DOHH2 (cell line): ENCODE results near the gene GUK1.
A peak's percentile ranks its signal among the peaks of the same experiment; 100 is the strongest.

Source experiments
- H3F3A ChIP-seq: fragments of 200-600 bp; sonication (generic), shearing (Covaris generic); 2 replicates; pipeline ENCODE4 v1.6.0; 2016; ENCODE audit warnings: antibody characterized with exemption, mild to moderate bottlenecking; ENCODE audit not compliant: control insufficient read depth, insufficient read depth
- H3K27ac ChIP-seq: fragments of 200-600 bp; sonication (generic); 2 replicates; pipeline ENCODE4 v1.5.1; 2014; ENCODE audit warnings: low read depth, mild to moderate bottlenecking, low read length, moderate library complexity
- H3K27me3 ChIP-seq: fragments of 200-600 bp; sonication (generic); 2 replicates; pipeline ENCODE4 v1.6.1; 2014; ENCODE audit warnings: mild to moderate bottlenecking, low read length, mixed read lengths; ENCODE audit not compliant: control insufficient read depth
- H3K36me3 ChIP-seq: fragments of 200-600 bp; sonication (generic); 2 replicates; pipeline ENCODE4 v1.6.1; 2014; ENCODE audit warnings: mild to moderate bottlenecking, low read length, moderate library complexity, mixed read lengths; ENCODE audit not compliant: control insufficient read depth
- H3K4me1 ChIP-seq: fragments of 200-600 bp; sonication (generic); 2 replicates; pipeline ENCODE4 v1.6.1; 2014; ENCODE audit warnings: mild to moderate bottlenecking, low read length, mixed read lengths; ENCODE audit not compliant: control insufficient read depth
- H3K4me2 ChIP-seq: fragments of 200-600 bp; sonication (generic); 2 replicates; pipeline ENCODE4 v1.6.0; 2014; ENCODE audit warnings: mild to moderate bottlenecking, low read length, moderate library complexity
- H3K4me3 ChIP-seq: fragments of 200-600 bp; sonication (generic); 2 replicates; pipeline ENCODE4 v1.5.1; 2014; ENCODE audit warnings: mild to moderate bottlenecking, low read length, mixed read lengths
- H3K79me2 ChIP-seq: fragments of 200-600 bp; sonication (generic); 2 replicates; pipeline ENCODE4 v1.6.1; 2014; ENCODE audit warnings: mild to moderate bottlenecking, low read length, mixed read lengths; ENCODE audit not compliant: control insufficient read depth
- H3K9me2 ChIP-seq: fragments of 200-600 bp; sonication (generic); replicated peaks from 2 replicates; pipeline ENCODE4 v1.6.1; 2014; ENCODE audit warnings: mild to moderate bottlenecking, low read length, mixed read lengths; ENCODE audit not compliant: control insufficient read depth
- H3K9me3 ChIP-seq: fragments of 200-600 bp; sonication (generic); 2 replicates; pipeline ENCODE4 v1.6.1; 2014; ENCODE audit warnings: antibody characterized with exemption, low read length, mixed read lengths; ENCODE audit not compliant: control insufficient read depth, insufficient read depth
- H4K20me1 ChIP-seq: fragments of 200-600 bp; sonication (generic); 2 replicates; pipeline ENCODE4 v1.6.0; 2014; ENCODE audit warnings: low read depth, mild to moderate bottlenecking, antibody characterized with exemption, low read length, moderate library complexity; ENCODE audit not compliant: control insufficient read depth, insufficient read depth
- CTCF ChIP-seq: fragments of 200-600 bp; sonication (generic); IDR thresholded peaks from one replicate; pipeline ENCODE4 v1.5.1; 2014; ENCODE audit warnings: antibody characterized with exemption, mild to moderate bottlenecking, low read depth, low read length; ENCODE audit not compliant: poor library complexity, severe bottlenecking
- EZH2phosphoT487 ChIP-seq: fragments of 200-600 bp; sonication (generic); IDR thresholded peaks from 2 replicates; pipeline ENCODE4 v1.6.1; 2017; ENCODE audit warnings: borderline replicate concordance, mild to moderate bottlenecking, antibody characterized with exemption, low read length, moderate library complexity, mixed read lengths

The GUK1 gene

GRCh38 chr1:228165372-228166169, 25.5 kb downstream of the GUK1 start, which contains the start of gene IBA57:
IBA57 (plus strand) TSS chr1:228165804; CDS start chr1:228165817, 13 bp downstream.
- Histone ChIP-seq H3K79me2 (peaks cover 28% of the 10 kb centered on the region), H3K9me3 (no peaks in the 10 kb centered on the region), H4K20me1 (peaks cover 6% of the 10 kb centered on the region; the same call in 1 of the 2 replicates), H3K4me2 (peak within 1 kb of the TSS; percentile 97), H3K4me3 (peak within 1 kb of the TSS; percentile 85), H3F3A (no peaks in the 10 kb centered on the region), H3K27ac (peak within 1 kb of the TSS; percentile 85), H3K4me1 (peaks cover 15% of the 10 kb centered on the region), H3K27me3 (no peaks in the 10 kb centered on the region), H3K36me3 (no peaks in the 10 kb centered on the region), H3K9me2 (no peaks in the 10 kb centered on the region)
- TF ChIP-seq CTCF (peak; percentile 66), EZH2phosphoT487 (no peak)

DNA sequence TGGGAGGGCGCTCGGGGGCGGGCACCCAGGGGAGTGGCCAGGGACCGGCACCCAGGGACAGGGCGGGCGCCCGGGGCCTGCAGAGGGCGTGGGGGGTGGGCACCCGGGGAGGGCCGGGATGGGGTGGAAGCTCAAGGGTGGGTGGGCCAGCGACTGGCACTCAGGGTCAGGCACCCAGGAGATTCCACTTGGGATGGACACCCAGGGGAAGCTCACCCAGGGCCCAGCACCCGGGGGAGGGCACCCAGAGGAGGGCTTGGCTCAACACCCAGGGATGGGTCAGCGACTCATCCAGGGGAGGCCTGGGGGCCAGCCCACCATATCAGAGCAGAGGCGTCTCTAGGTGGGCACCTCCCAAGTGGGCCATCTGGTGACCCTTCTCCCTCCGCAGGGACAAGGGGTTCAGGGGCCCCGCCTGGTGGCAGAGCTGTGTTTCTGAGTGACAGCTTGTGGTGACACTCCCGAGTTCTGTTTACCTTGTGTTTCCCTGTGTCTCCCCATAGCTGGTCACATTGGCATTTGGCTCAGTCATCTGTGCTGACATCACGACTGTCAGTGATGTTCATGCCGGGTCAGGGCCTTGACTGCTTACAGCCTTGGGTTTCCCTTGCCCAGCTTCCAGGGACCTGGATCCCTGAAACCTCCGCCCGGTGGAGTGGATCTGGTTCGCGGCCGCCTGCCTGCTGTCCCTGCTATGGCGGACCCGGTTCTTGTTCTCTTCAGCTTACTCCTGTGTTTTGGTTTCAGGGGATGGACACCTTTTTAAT, 26.3 kb downstream of the GUK1 start:
- Histone ChIP-seq H3K4me1 (peaks cover 15% of the 10 kb centered on the region), H4K20me1 (peaks cover 6% of the 10 kb centered on the region; the same call in 1 of the 2 replicates), H3F3A (no peaks in the 10 kb centered on the region), H3K27ac (0 out of 2 replicates have a peak overlapping the region, but pooled peaks have one; percentile 85), H3K4me2 (peak overlapping the region; percentile 97), H3K36me3 (no peaks in the 10 kb centered on the region), H3K9me2 (no peaks in the 10 kb centered on the region), H3K79me2 (peaks cover 28% of the 10 kb centered on the region), H3K9me3 (no peaks in the 10 kb centered on the region), H3K4me3 (peak overlapping the region; percentile 85), H3K27me3 (no peaks in the 10 kb centered on the region)
- TF ChIP-seq CTCF (peak; percentile 61), EZH2phosphoT487 (no peak)

GRCh38 chr1:228168563-228169270, 28.6 kb downstream of the GUK1 start:
- peaks cover 6% of the 10 kb centered on the region; the same call in 1 of the 2 replicates for H4K20me1 ChIP-seq
- no peaks in the 10 kb centered on the region for H3K27me3 ChIP-seq
- TF ChIP-seq CTCF: no peak
- no peak for TF ChIP-seq EZH2phosphoT487
- H3K4me2 ChIP-seq: no peak overlapping the region
- H3K27ac ChIP-seq: no peak overlapping the region
- no peaks in the 10 kb centered on the region for H3K36me3 ChIP-seq
- H3K4me1 ChIP-seq: peaks cover 12% of the 10 kb centered on the region
- no peaks in the 10 kb centered on the region for H3F3A ChIP-seq
- peaks cover 42% of the 10 kb centered on the region for H3K79me2 ChIP-seq
- no peak overlapping the region for H3K4me3 ChIP-seq
- no peaks in the 10 kb centered on the region for H3K9me3 ChIP-seq
- no peaks in the 10 kb centered on the region for H3K9me2 ChIP-seq
